ENCODE data around the gene SLC9A7. TPM values are rescaled to one million over a fixed set of nuclear protein-coding genes. Genes with fewer than 3 reads are reported as not detected.

Gene SLC9A7
- polyA plus RNA-seq (2013, experiment 1 of 2): 3.7 TPM
- 4.5 TPM for polyA plus RNA-seq (2013, experiment 2 of 2)

GRCh38 chrX:46758956-46759644 is at the start of gene SLC9A7:
TSS of gene SLC9A7 (minus strand) at chrX:46759118. CDS start at chrX:46759029, 89 bp downstream.
- no peaks in the 10 kb centered on the region for H3K36me3 ChIP-seq (ENCODE audit: control insufficient read depth, insufficient read depth, low read length)
- H3K56ac ChIP-seq (ENCODE audit: low read length): peak within 1 kb of the TSS; percentile 91
- no peak within 1 kb of the TSS for H3K4ac ChIP-seq (ENCODE audit: low read depth, low read length)
- peak within 1 kb of the TSS; percentile 64 for H3K9ac ChIP-seq (ENCODE audit: low read length)
- H3K23ac ChIP-seq (ENCODE audit: low read length): peak within 1 kb of the TSS; percentile 24
- H3K4me3 ChIP-seq (ENCODE audit: low read length): peak within 1 kb of the TSS; percentile 60
- DNase-seq: peak; percentile 84
- H3K4me2 ChIP-seq (ENCODE audit: low read length): peak within 1 kb of the TSS; percentile 42
- no CpG with 5 or more reads among the region's 85 CpGs for WGBS (ENCODE audit: extremely low coverage, insufficient coverage, low lambda C conversion rate)
- peaks cover 2% of the 10 kb centered on the region for H3K4me1 ChIP-seq (ENCODE audit: control insufficient read depth, low read depth, low read length)
- H2BK15ac ChIP-seq (replicated peaks; ENCODE audit: low read depth): no peak within 1 kb of the TSS
- H3K27ac ChIP-seq (ENCODE audit: low read depth, low read length): no peak within 1 kb of the TSS
- no peak within 1 kb of the TSS for H2BK120ac ChIP-seq (ENCODE audit: low read depth, low read length)
- no peak within 1 kb of the TSS for H4K5ac ChIP-seq (ENCODE audit: low read length)
- no peak within 1 kb of the TSS for H4K8ac ChIP-seq (ENCODE audit: low read depth, low read length)
- no peaks in the 10 kb centered on the region for H3K79me1 ChIP-seq (ENCODE audit: low read length)
- peaks cover 18% of the 10 kb centered on the region for H3K79me2 ChIP-seq (ENCODE audit: control insufficient read depth, insufficient read depth, low read length)
- no peak within 1 kb of the TSS for H3K18ac ChIP-seq (ENCODE audit: low read length)
- H3K27me3 ChIP-seq (ENCODE audit: insufficient read depth, low read length, poor library complexity): no peaks in the 10 kb centered on the region
- no peak within 1 kb of the TSS for H2AK5ac ChIP-seq (ENCODE audit: low read length)
- no peak within 1 kb of the TSS for H2BK5ac ChIP-seq (ENCODE audit: low read length)

- WGBS (ENCODE audit: extremely low coverage, insufficient coverage, low lambda C conversion rate): no CpG with 5 or more reads among the region's 2 CpGs
- no peak for DNase-seq
- Histone ChIP-seq H3K36me3 (ENCODE audit: control insufficient read depth, insufficient read depth, low read length) (no peaks in the 10 kb centered on the region), H3K23ac (ENCODE audit: low read length) (no peak overlapping the region), H3K4me2 (ENCODE audit: low read length) (no peak overlapping the region), H2AK5ac (ENCODE audit: low read length) (no peak overlapping the region), H3K56ac (ENCODE audit: low read length) (no peak overlapping the region), H3K4ac (ENCODE audit: low read depth, low read length) (no peak overlapping the region), H3K4me1 (ENCODE audit: control insufficient read depth, low read depth, low read length) (no peaks in the 10 kb centered on the region), H4K8ac (ENCODE audit: low read depth, low read length) (no peak overlapping the region), H3K18ac (ENCODE audit: low read length) (no peak overlapping the region), H3K9ac (ENCODE audit: low read length) (no peak overlapping the region), H3K27me3 (ENCODE audit: insufficient read depth, low read length, poor library complexity) (no peaks in the 10 kb centered on the region), H2BK5ac (ENCODE audit: low read length) (no peak overlapping the region), H3K79me2 (ENCODE audit: control insufficient read depth, insufficient read depth, low read length) (no peaks in the 10 kb centered on the region), H2BK15ac (replicated peaks; ENCODE audit: low read depth) (no peak overlapping the region), H3K27ac (ENCODE audit: low read depth, low read length) (no peak overlapping the region), H3K4me3 (ENCODE audit: low read length) (no peak overlapping the region), H2BK120ac (ENCODE audit: low read depth, low read length) (no peak overlapping the region), H4K5ac (ENCODE audit: low read length) (no peak overlapping the region), H3K79me1 (ENCODE audit: low read length) (no peaks in the 10 kb centered on the region)
These were observed 46.4 kb upstream of the SLC9A7 start for GRCh38 chrX:46805270-46805669.

- WGBS (ENCODE audit: extremely low coverage, insufficient coverage, low lambda C conversion rate): no CpG with 5 or more reads among the region's 3 CpGs
- Histone ChIP-seq H3K4me2 (ENCODE audit: low read length) (no peak overlapping the region), H2BK5ac (ENCODE audit: low read length) (no peak overlapping the region), H3K79me1 (ENCODE audit: low read length) (no peaks in the 10 kb centered on the region), H3K79me2 (ENCODE audit: control insufficient read depth, insufficient read depth, low read length) (no peaks in the 10 kb centered on the region), H4K5ac (ENCODE audit: low read length) (no peak overlapping the region), H3K4me1 (ENCODE audit: control insufficient read depth, low read depth, low read length) (no peaks in the 10 kb centered on the region), H3K4me3 (ENCODE audit: low read length) (no peak overlapping the region), H2BK15ac (replicated peaks; ENCODE audit: low read depth) (no peak overlapping the region), H2AK5ac (ENCODE audit: low read length) (no peak overlapping the region), H3K4ac (ENCODE audit: low read depth, low read length) (no peak overlapping the region), H3K23ac (ENCODE audit: low read length) (no peak overlapping the region), H3K56ac (ENCODE audit: low read length) (no peak overlapping the region), H3K36me3 (ENCODE audit: control insufficient read depth, insufficient read depth, low read length) (no peaks in the 10 kb centered on the region), H4K8ac (ENCODE audit: low read depth, low read length) (no peak overlapping the region), H3K18ac (ENCODE audit: low read length) (no peak overlapping the region), H3K27me3 (ENCODE audit: insufficient read depth, low read length, poor library complexity) (no peaks in the 10 kb centered on the region), H3K27ac (ENCODE audit: low read depth, low read length) (no peak overlapping the region), H3K9ac (ENCODE audit: low read length) (no peak overlapping the region), H2BK120ac (ENCODE audit: low read depth, low read length) (no peak overlapping the region)
- no peak for DNase-seq
These were observed 44.2 kb upstream of the SLC9A7 start for GRCh38 chrX:46803140-46803539.

- no peak overlapping the region for H3K27ac ChIP-seq (ENCODE audit: low read depth, low read length)
- no peak overlapping the region for H3K4me2 ChIP-seq (ENCODE audit: low read length)
- H3K4me1 ChIP-seq (ENCODE audit: control insufficient read depth, low read depth, low read length): no peaks in the 10 kb centered on the region
- H2AK5ac ChIP-seq (ENCODE audit: low read length): no peak overlapping the region
- no peak overlapping the region for H3K9ac ChIP-seq (ENCODE audit: low read length)
- H4K8ac ChIP-seq (ENCODE audit: low read depth, low read length): no peak overlapping the region
- no peak overlapping the region for H2BK120ac ChIP-seq (ENCODE audit: low read depth, low read length)
- H3K36me3 ChIP-seq (ENCODE audit: control insufficient read depth, insufficient read depth, low read length): no peaks in the 10 kb centered on the region
- H3K79me1 ChIP-seq (ENCODE audit: low read length): no peaks in the 10 kb centered on the region
- H3K4me3 ChIP-seq (ENCODE audit: low read length): no peak overlapping the region
- no peak overlapping the region for H3K18ac ChIP-seq (ENCODE audit: low read length)
- H4K5ac ChIP-seq (ENCODE audit: low read length): no peak overlapping the region
- no peak overlapping the region for H3K4ac ChIP-seq (ENCODE audit: low read depth, low read length)
- no peak overlapping the region for H3K23ac ChIP-seq (ENCODE audit: low read length)
- no peak overlapping the region for H3K56ac ChIP-seq (ENCODE audit: low read length)
- H2BK15ac ChIP-seq (replicated peaks; ENCODE audit: low read depth): no peak overlapping the region
- no peak overlapping the region for H2BK5ac ChIP-seq (ENCODE audit: low read length)
- no peaks in the 10 kb centered on the region for H3K79me2 ChIP-seq (ENCODE audit: control insufficient read depth, insufficient read depth, low read length)
- H3K27me3 ChIP-seq (ENCODE audit: insufficient read depth, low read length, poor library complexity): no peaks in the 10 kb centered on the region
- DNase-seq: peak; percentile 67
- no CpG with 5 or more reads among the region's 8 CpGs for WGBS (ENCODE audit: extremely low coverage, insufficient coverage, low lambda C conversion rate)
These were observed 37.8 kb upstream of the SLC9A7 start for GRCh38 chrX:46796574-46797191.

- no peak overlapping the region for H3K4me2 ChIP-seq (ENCODE audit: low read length)
- H3K79me2 ChIP-seq (ENCODE audit: control insufficient read depth, insufficient read depth, low read length): no peaks in the 10 kb centered on the region
- H3K4me1 ChIP-seq (ENCODE audit: control insufficient read depth, low read depth, low read length): no peaks in the 10 kb centered on the region
- H2BK5ac ChIP-seq (ENCODE audit: low read length): no peak overlapping the region
- no peak overlapping the region for H3K23ac ChIP-seq (ENCODE audit: low read length)
- H2BK15ac ChIP-seq (replicated peaks; ENCODE audit: low read depth): no peak overlapping the region
- no peak overlapping the region for H3K18ac ChIP-seq (ENCODE audit: low read length)
- H2AK5ac ChIP-seq (ENCODE audit: low read length): no peak overlapping the region
- WGBS (ENCODE audit: extremely low coverage, insufficient coverage, low lambda C conversion rate): no CpG with 5 or more reads among the region's 6 CpGs
- no peak overlapping the region for H3K4me3 ChIP-seq (ENCODE audit: low read length)
- no peak overlapping the region for H4K5ac ChIP-seq (ENCODE audit: low read length)
- no peaks in the 10 kb centered on the region for H3K79me1 ChIP-seq (ENCODE audit: low read length)
- no peak overlapping the region for H3K27ac ChIP-seq (ENCODE audit: low read depth, low read length)
- no peak overlapping the region for H3K9ac ChIP-seq (ENCODE audit: low read length)
- DNase-seq: no peak
- H2BK120ac ChIP-seq (ENCODE audit: low read depth, low read length): no peak overlapping the region
- no peak overlapping the region for H3K56ac ChIP-seq (ENCODE audit: low read length)
- no peaks in the 10 kb centered on the region for H3K27me3 ChIP-seq (ENCODE audit: insufficient read depth, low read length, poor library complexity)
- H3K4ac ChIP-seq (ENCODE audit: low read depth, low read length): no peak overlapping the region
- no peak overlapping the region for H4K8ac ChIP-seq (ENCODE audit: low read depth, low read length)
- no peaks in the 10 kb centered on the region for H3K36me3 ChIP-seq (ENCODE audit: control insufficient read depth, insufficient read depth, low read length)
These were observed 34.6 kb upstream of the SLC9A7 start for GRCh38 chrX:46793386-46794143.
